ENCODE data around the gene EPHA7.

GRCh38 chr6:93447874-93448273 lies 28.5 kb upstream of the EPHA7 start:
- TF ChIP-seq NFIC (IDR thresholded peaks at IDR 0.05; ENCODE audit: low read length) (no peak), RBAK (CRISPR knock-in tag; IDR thresholded peaks at IDR 0.05) (no peak), POLR2A (IDR thresholded peaks at IDR 0.05; ENCODE audit: insufficient read depth in 1 of 2, low read depth in 2 of 2, low read length in 2 of 2) (no peak), ATF3 (CRISPR knock-in tag; IDR thresholded peaks at IDR 0.05) (no peak), SUZ12 (IDR thresholded peaks at IDR 0.05; ENCODE audit: low read depth, low read length) (no peak), ZNF766 (CRISPR knock-in tag; IDR thresholded peaks at IDR 0.05; ENCODE audit: borderline replicate concordance) (no peak), CEBPB (IDR thresholded peaks at IDR 0.05; ENCODE audit: borderline replicate concordance, low read depth, low read length) (no peak), NFE2L1 (CRISPR knock-in tag; IDR thresholded peaks at IDR 0.05; ENCODE audit: borderline replicate concordance) (no peak), REST (IDR thresholded peaks at IDR 0.05; ENCODE audit: borderline replicate concordance in 1 of 2, low read depth in 1 of 2, low read length in 2 of 2) (no peak), CTCF (CRISPR knock-in tag; IDR thresholded peaks at IDR 0.05) (no peak), FOXK2 (IDR thresholded peaks at IDR 0.05) (no peak), ZNF747 (CRISPR knock-in tag; IDR thresholded peaks at IDR 0.05; ENCODE audit: borderline replicate concordance) (no peak), SMC3 (IDR thresholded peaks at IDR 0.05; ENCODE audit: low read length) (no peak)
